Astrocyte of the spinal cord (primary cell): ENCODE results near the gene GRIPAP1.
"Not testable (repeated sequence)": the region's sequence is repeated elsewhere in the genome, so short reads cannot be mapped to it uniquely, and the experiment has no call there.

Experiments
- DNase-seq: peaks from one replicate; pipeline ENCODE4 v3.0.0; 2011; ENCODE audit warnings: low read depth, low spot score
- H3K4me3 ChIP-seq: 2 replicates; pipeline ENCODE4 v1.5.1; 2011; ENCODE audit warnings: low read depth, mild to moderate bottlenecking, low read length, moderate library complexity
- CTCF ChIP-seq: IDR thresholded peaks from 2 replicates; pipeline ENCODE4 v1.5.1; 2012; ENCODE audit warnings: low read depth, mild to moderate bottlenecking, low read length, inconsistent platforms
- in situ Hi-C: cut with HindIII; loops from 2 replicates; pipeline ENCODE4 v1.10.0; 2017; ENCODE audit warnings: low sequenced_read_pairs

GRIPAP1 gene

DNA sequence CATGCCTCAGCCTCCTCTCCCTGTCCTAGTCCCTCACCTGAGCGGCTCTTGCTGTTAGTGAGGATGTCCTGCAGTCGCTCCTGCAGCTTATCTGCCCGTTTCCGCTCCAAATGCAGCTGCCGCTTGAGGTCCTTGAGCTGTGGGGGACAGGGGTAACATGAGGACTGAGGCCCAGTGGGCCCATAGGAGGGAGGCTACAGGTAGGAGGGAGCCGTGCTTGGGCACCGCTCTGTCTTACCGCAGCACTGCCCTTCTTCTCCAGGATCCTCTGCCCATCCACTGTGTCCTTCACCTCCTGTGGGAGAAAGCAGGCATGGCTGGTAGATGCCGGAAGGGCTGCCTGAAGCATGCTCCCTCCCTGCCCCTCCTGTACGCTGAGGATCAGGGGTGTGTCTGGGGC is 20.9 kb downstream of the GRIPAP1 start:
- no peak for TF ChIP-seq CTCF
- in situ Hi-C loops = no loop called here
- DNase-seq = no peak
- no peak overlapping the region for H3K4me3 ChIP-seq

GRCh38 chrX:48980341-48980740 is 21.7 kb downstream of the GRIPAP1 start:
- in situ Hi-C loops, DNase-seq, H3K4me3 ChIP-seq: not testable (repeated sequence)

- in situ Hi-C loops = no loop called here
- no peak for TF ChIP-seq CTCF
- no peak for DNase-seq
- H3K4me3 ChIP-seq = no peak overlapping the region
These were observed 23.8 kb downstream of the GRIPAP1 start for GRCh38 chrX:48978226-48978625.

- no peak overlapping the region for H3K4me3 ChIP-seq
- no peak for DNase-seq
- TF ChIP-seq CTCF = no peak
- in situ Hi-C loops = no loop called here
These were observed 26.0 kb downstream of the GRIPAP1 start for GRCh38 chrX:48976086-48976485.

GRCh38 chrX:48975541-48975940 is 26.5 kb downstream of the GRIPAP1 start:
- no peak overlapping the region for H3K4me3 ChIP-seq
- DNase-seq = no peak
- TF ChIP-seq CTCF = no peak
- in situ Hi-C loops = no loop called here

GRCh38 chrX:48975041-48975440 is 27.0 kb downstream of the GRIPAP1 start:
- no peak overlapping the region for H3K4me3 ChIP-seq
- DNase-seq = no peak
- in situ Hi-C loops = no loop called here
- no peak for TF ChIP-seq CTCF

- DNase-seq = no peak
- no peak for TF ChIP-seq CTCF
- in situ Hi-C loops = no loop called here
- no peak overlapping the region for H3K4me3 ChIP-seq
These were observed 27.5 kb downstream of the GRIPAP1 start for GRCh38 chrX:48974574-48974973.
